Measurements from ENCODE around the gene MRO.

DNA sequence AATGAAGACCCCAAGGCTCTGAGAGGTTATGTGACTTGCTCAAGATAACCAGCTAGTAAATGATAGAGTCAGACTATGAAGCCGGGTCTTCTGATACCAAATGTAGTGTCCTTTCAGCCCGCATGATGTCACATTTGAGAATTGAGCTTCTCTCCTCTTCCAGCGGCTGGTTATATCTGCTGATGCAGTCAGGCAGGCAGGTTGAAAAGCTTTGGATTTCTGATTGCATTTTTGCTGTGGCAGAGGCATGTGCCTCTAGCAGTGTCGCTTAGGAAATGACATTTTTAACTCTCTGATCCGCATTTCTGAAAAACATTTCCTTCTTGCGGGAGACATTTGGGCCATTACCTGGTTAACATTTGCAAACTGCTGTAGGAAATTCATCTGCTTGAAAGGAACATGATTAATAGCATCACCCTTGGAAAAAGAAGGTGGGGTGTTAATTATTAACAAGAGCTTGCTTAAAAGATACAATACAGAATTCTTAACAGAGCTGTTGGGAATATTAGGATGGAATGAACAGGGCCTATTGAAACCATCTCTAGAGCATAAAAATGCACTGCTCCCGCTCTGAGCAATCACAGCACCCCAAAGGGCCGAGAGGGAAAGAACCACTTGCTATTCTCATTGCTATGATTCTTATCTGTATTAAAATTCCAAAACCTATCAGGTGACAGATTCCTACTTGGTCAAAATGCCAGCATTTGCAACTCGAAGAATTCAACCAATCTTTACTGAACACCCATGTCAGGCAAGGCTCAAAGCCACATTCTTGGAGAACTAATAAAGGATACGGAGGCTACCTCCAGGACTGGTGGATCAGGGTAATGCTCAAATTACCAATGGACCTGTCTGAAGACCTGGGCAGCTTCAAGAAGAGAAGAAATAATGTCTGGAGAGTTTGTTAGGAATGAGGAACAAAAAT, 25.9 kb downstream of the MRO start:
- TF ChIP-seq, protein P1, sequence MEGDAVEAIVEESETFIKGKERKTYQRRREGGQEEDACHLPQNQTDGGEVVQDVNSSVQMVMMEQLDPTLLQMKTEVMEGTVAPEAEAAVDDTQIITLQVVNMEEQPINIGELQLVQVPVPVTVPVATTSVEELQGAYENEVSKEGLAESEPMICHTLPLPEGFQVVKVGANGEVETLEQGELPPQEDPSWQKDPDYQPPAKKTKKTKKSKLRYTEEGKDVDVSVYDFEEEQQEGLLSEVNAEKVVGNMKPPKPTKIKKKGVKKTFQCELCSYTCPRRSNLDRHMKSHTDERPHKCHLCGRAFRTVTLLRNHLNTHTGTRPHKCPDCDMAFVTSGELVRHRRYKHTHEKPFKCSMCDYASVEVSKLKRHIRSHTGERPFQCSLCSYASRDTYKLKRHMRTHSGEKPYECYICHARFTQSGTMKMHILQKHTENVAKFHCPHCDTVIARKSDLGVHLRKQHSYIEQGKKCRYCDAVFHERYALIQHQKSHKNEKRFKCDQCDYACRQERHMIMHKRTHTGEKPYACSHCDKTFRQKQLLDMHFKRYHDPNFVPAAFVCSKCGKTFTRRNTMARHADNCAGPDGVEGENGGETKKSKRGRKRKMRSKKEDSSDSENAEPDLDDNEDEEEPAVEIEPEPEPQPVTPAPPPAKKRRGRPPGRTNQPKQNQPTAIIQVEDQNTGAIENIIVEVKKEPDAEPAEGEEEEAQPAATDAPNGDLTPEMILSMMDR (IDR thresholded peaks at IDR 0.05) = no peak
- TF ChIP-seq MEF2A (IDR thresholded peaks at IDR 0.05; ENCODE audit: borderline replicate concordance, low read depth) = no peak
- no peak for TF ChIP-seq ELF1 (IDR thresholded peaks at IDR 0.05)
- no peak for TF ChIP-seq RAD21 (IDR thresholded peaks at IDR 0.05; ENCODE audit: low read length)

Data from SK-N-SH (cell line).